DMS114 treated with DMSO at 0.1 percent for 48 hours (cell line): ENCODE results near the gene ZMYND8.
"Not testable (repeated sequence)": the region's sequence is repeated elsewhere in the genome, so short reads cannot be mapped to it uniquely, and the experiment has no call there.

Experiments
- DNase-seq: peaks from one replicate; lab custom pipeline; 2025; ENCODE audit not compliant: unreplicated experiment; lab: John Stamatoyannopoulos, UW

Gene ZMYND8

DNA sequence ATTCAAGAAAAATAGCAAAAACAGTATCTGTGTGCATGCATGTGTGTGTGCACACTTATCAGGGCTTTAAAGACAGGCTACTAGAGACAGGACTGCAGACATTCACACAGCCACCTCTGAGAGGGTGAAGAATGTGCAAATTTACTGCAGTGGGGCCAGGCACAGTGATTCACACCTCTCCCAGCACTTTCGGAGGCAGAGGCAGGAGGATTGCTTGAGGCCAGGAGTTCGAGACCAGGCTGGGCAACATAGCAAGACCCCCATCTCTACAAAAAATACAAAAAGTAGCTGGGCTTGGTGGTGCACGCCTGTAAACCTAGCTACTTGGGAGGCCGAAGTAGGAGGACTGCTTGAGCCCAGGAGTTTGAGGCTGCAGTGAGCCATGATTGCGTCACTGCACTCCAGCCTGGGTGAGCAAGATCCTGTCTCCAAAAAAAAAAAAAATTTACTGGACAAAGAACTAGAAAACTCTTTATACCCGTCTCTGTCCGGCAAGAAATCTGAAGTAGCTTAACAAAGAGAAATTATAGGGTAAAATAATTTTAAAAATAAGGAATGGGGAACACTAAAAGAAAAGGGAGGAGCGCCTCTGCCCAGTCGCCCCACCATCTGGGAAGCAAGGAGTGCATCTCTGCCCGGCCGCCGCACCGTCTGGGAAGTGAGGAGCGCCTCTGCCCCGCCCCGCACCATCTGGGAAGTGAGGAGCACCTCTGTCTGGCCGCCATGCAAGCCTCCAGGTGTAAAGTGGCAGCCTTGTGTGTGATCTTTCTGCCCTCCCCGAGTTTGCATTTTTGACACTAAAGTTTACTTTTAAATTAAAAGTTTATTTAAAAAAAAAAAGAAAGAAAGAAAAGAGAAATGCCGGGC lies 105.1 kb downstream of the ZMYND8 start:
- DNase-seq, result no peak

- DNase-seq, result no peak
Observed at GRCh38 chr20:47250360-47250759, 106.1 kb downstream of the ZMYND8 start.

DNA sequence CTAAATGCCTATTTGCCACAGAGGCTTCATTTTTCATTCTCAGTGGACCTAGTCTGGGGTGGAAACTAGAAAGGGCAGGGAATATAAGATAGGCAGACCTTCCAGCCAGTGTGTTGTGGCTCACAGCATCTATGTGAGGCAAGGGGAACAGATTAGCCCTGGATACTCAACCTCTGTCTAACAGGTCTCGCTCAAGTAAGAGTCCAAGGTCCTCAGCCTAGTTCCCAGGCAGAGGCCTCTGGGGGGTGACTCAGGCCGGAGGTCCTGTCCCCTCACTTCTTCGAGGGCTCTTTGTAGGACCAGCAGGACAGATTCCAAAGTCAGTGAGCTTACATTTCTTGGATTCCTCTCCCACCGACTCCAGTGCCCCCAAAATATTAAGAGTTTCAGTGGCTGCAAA lies 106.6 kb downstream of the ZMYND8 start:
- no peak for DNase-seq

- DNase-seq, result no peak
Observed at GRCh38 chr20:47248448-47248966, 108.0 kb downstream of the ZMYND8 start.

DNA sequence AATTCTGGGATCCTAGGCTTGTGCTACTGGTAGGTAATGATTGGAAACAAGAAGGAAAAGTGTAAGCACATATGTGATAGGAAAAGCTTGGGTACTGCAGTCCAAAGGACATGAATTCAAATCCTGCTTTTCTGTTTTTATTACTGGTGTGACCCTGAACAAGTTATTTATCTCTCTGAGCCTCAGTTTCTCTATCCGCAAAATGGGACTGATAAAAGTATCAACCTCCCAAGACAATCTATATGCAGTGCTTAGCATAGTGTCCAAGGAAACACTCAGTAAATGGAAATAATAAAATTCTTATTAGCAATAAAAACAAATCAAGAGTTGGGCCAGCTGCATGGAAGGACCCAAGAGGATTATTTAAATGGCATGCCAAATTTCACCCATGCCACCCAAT lies 108.5 kb downstream of the ZMYND8 start:
- DNase-seq, result no peak

GRCh38 chr20:47246061-47246777 lies 110.3 kb downstream of the ZMYND8 start:
- no peak for DNase-seq

DNA sequence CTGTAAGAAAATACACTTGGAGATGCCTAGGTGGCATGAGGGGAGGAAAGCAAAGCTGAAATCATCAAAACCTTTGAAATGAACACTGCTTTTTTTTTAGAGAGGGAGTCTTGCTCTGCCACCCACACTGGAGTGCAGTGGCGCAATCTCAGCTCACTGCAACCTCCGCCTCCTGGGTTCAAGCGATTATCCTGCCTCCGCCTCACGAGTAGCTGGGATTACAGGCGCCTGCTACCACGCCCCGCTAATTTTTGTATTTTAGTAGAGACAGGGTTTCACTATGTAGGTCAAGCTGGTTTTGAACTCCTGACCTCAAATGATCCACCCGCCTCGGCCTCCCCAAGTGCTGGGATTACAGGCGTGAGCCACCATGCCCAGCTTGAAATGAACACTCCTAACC lies 111.3 kb downstream of the ZMYND8 start:
- DNase-seq, result not testable (repeated sequence)

GRCh38 chr20:47244451-47244850 lies 112.0 kb downstream of the ZMYND8 start:
- DNase-seq, result no peak

GRCh38 chr20:47243532-47244305 lies 112.8 kb downstream of the ZMYND8 start:
- no peak for DNase-seq

- no peak for DNase-seq
Observed at GRCh38 chr20:47243003-47243402, 113.5 kb downstream of the ZMYND8 start.

- no peak for DNase-seq
Observed at GRCh38 chr20:47241345-47241781, 115.1 kb downstream of the ZMYND8 start.

DNA sequence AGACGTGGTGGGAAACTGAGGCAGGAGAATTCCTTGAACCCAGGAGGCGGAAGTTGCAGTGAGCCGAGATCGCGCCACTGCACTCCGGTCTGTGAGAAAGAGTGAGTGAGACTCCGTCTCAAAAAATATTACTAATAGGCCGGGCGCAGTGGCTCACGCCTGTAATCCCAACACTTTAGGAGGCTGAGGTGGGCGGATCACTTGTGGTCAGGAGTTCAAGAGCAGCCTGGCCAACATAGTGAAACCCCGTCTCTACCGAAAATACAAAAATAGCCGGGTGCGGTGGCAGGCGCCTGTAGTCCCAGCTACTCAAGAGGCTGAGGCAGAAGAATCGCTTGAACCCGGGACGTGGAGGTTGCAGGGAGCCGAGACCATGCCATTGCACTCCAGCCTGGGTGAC lies 116.4 kb downstream of the ZMYND8 start:
- not testable (repeated sequence) for DNase-seq

DNA sequence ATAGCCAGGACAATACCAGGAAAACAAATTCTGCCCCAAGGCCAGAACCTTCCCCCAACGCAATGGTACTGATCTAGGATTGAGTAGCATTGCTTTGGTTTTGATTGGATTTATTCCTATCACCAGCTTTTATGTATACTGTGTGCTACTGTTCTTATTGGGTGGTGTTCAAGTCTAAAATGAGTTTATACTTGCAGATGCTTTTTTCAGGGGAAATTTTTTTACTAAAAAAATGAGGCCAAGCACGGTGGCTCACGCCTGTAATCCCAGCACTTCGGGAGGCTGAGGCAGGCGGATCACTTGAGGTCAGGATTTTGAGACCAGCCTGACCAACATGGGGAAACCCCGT lies 116.8 kb downstream of the ZMYND8 start:
- no peak for DNase-seq

DNA sequence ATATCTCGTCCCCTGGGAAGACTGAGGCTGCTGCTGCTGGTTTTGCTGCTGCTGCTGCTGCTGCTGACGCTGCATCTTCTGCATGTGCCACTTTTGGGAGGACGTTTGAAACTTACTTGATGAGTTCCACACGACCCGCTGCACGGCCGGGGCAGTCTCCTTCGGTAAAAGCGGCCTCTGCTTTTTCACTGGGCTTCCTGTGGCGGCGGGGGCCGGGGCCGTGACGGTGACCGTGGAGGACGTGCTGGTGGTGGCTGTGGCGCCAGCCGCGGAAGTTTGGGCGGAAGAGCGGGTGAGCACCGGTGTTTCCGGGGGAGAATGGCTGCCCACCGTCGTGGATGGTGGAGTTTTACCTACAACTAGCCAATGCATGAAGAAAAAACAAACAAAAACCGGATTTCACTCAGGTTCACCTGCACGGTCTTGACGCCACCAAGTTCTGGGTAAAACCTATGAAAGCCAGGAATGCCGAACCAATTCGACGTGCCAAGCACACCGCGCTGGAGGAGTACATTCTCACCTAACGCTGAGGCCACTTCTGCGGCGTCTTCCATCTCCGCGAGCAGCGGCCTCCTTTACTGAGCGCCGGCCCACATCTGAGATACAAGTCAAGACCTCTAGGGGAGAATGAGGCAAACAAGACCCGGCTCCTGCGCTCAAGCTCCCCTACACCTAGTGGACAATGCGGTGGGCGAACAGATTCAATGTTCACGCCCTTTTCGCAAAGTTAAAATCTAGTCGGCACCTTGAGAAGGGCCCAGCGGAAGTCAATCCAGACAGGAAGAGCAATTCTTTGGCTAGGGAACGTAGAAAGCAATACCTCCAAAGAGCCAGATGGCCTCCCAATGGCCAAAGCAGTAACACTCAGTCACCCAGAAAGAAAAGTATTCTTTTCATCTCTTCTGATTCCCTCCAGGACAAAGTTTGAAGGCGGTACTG lies 117.5 kb downstream of the ZMYND8 start:
- no peak for DNase-seq

DNA sequence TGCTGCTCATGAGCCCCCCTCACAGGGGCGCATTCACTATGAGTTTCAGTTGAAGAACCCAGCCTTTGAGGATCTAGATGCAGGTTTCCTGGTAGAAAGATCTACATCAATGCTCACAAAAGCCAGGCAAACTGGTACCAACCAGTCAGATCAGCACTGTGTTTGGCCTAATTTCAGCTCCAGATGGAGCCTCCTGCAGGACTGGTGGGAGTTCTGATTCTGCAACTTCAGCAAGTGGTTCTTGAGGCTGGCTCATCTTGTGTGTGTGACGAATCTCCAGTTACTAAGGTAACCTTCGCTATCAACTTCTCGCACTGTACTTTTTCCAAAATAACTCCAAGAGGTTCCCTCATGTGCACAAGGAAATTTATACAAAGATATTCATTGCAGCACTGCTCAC lies 118.8 kb downstream of the ZMYND8 start:
- DNase-seq, result no peak

- no peak for DNase-seq
Observed at GRCh38 chr20:47236639-47236900, 119.9 kb downstream of the ZMYND8 start.

GRCh38 chr20:47235853-47236638 lies 120.5 kb downstream of the ZMYND8 start:
- DNase-seq, result no peak

DNA sequence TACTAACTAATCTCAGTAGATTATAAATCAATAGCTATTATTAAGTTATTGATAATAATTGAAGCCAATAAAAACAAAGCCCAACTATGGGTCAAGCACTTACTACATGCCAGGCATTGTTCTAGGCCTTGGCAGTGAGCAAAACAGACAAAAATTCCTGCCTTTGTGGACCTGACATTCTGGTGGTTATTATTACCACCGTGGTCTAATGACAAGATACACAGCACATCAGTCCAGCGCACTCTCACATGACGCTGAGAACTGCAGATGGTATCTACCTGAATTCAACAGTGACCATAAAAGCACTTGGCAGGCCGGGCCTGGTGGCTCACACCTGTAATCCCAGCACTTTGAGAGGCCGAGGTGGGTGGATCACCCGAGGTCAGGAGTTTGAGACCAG lies 121.4 kb downstream of the ZMYND8 start:
- no peak for DNase-seq

DNA sequence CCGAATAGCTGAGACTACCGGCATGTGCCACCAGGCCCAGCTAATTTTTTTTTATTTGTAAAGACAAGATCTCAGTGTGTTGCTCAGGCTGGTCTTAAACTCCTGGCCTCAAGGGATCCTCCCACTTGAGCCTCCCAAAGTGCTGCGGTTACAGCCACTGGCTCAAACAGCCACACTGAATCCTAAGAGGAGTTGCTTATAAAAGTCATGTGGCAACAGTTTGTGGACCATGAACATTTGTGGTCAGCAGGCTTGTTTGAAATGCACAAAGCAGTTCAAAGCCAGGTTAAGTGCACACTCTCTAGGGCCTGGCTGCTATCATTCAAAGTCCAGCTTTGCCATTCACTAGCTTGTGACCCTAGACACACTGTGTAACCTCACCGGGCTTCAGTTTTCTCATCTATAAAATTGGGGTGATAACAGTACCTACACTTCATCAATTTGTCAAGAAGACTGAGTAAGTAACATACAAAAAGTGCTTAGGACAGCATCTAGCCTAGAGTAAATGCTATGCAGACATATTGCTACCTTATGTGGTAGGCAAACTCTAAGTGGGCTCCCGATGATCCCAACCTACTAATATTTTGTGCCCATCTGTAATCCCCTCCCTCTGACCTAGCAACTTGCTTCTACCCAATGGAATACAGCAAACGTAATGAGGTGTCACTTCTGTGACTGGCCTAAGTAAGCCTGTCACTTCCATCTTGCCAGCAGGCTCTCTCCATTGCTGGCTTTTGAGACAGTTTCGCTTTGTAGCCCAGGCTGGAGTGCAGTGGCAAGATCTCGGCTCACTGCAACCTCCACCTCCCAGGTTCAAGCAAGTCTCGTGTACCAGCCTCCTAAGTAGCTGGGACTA lies 122.9 kb downstream of the ZMYND8 start:
- DNase-seq, result no peak
